GM19025 (cell line): ENCODE results near the gene OLFM3.

Source experiments
- ATAC-seq: cut with Tn5 transposase; IDR thresholded peaks from one replicate; pipeline ENCODE4 v1.9.1; 2021; ENCODE audit warnings: mild to moderate bottlenecking, low read depth, moderate library complexity; ENCODE audit not compliant: unreplicated experiment

Gene OLFM3

DNA sequence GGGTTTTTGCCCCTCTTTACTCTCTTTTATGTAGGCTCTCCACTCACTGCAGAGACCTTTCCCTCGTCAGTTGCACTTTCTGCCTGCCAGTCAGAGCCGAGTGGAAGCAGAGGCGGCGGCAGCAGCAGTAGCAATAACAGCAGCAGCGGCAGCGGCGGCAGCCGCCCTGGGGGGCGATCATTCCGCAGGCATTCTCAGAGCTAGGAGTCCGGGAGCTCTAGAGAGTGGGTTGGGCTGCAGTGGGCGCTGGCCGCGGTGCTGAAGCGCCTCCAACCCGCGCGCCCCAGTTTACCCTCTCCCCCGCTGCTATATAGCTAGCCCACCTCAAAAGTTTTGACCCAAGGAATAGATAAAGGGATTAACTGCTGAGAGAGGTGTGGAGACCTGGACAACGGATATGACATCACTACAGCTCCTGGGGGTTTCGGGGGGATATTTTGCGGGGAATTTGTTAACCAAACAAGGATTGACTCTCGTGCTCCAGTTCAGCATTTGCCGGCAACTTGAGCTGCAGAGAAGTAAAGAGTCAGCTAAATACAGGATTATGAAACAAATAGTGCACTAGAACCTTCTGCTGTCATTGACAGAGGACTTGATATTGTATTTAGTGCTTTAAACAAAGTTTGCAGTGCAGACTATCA is at the start of gene OLFM3:
Gene OLFM3 (minus strand): TSS at position 102 of the 641 bp plus-strand sequence.
- ATAC-seq = no peak

DNA sequence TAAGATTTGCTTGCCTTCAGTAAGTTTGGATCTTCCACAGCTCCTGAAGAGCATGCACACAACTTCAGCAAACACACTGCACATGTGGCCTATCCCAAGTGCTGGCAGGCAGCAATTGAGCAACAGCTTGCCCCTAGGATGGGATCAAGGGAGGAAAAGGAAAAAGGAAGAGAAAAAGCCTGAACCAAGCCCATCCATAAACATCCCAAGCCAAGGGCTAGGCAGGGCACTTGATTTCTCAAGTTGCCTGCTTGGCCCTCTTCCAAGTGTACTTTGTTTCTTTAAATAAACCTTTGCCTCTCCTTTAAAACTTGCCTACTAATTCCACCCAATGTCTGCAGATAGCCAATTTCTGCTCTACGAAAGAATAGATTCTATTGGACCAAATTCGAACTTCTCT is 49.0 kb upstream of the OLFM3 start:
- ATAC-seq = no peak

DNA sequence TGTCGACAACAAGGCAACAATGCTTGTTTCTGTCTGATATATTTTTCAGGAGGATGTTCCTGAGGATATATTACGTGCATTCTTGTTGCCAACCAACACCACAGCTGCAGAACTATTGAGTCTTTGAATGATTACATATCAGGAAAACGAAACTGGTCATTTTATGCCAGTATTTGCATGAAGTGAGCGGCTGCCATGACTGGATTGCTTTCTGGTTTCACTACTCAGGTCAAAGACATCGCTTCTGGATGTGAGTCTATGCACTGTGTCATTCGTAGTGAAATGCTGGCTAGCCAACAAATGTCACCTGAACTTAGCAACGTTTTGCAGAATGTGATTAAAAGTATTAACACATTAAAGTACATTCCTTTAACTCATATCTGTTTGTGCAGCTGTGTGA is 35.8 kb upstream of the OLFM3 start:
- peak; percentile 79 for ATAC-seq

DNA sequence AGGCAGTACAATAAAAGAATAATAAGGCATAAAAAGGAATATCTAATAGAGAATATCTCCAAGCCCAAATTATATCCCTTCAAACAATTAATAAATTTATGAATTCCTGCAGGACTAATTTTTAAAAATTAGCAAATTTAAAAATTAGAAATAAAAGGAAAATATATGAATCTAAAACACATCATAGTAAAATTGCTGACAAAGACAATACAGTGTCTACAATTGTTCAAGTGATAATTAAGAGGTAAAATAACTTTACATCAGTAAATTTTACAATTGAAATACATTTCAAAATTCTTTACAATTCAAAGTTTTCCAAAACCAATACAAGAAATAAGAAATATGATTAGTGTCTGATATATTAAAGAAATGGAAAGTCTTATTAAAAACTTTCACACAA is 22.8 kb upstream of the OLFM3 start:
- no peak for ATAC-seq

DNA sequence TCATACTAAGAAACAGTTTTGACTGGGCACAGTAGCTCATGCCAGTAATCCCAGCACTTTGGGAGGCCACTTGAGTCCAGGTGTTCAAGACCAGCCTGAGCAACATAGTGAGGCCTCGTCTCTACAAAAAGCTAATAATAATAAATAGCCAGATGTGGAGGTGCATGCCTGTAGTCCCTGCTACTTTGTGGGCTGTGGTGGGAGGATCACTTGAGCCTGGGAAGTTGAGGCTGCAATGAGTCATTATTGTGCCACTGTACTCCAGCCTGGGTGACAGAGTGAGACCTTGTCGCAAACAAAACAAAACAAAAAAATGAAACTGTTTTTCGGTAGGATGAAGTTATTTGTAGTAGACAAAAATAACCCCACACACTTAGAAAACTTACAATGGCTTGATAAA is 19.0 kb upstream of the OLFM3 start:
- no peak for ATAC-seq

DNA sequence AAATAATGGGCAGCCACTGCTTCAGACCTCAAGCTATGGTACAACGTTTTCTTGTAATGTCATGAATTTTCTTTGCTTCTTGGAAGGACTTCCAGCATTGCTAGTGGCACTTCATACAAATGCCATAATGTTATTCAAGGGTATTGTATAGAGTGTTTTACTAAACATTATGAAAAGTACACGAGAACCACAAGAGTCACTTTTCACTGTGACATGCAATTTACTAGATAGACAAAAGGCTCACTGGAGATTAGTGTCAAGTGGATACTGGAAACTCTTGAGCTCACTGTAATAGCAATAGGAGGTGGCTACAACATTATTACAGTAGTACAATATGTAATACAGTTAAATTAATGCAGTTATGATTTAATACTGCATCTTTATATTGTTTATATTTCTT is 5.3 kb upstream of the OLFM3 start:
- no peak for ATAC-seq

DNA sequence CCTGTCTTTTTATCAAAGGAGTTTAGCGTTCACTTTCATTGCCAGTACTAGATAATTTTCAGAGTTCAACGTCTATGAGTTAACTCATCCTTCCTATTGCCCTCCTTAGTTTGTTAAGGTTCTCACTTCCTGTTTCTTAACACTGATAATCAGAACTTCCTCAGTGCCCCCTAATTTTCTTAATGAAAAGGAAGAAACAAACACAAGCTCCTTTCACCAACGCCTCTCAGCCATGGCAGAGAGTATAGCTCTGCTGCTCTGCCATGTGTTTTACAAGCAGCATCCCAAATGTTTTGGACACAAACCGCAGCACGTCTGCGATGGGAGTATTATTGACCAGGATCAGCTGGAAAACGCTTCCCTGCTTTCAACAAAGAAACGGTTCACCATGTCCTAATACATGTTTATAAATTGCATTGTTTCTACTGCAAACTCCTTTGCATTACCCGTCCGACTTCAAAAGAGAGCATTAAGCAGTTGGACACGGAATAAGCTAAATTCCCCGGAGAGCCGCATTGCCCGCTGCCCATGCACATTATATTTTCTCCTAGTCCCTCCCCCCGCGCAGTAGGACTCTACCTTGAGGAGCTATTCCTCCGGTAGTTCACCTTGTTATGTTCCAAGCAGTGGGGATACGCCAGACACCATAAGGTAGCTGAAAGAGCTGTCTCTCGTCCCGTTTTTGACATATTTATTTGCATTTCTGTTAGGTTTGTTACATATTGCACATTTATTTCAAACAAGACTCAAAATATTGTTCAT is 561 bp downstream of the OLFM3 start:
- no peak for ATAC-seq

DNA sequence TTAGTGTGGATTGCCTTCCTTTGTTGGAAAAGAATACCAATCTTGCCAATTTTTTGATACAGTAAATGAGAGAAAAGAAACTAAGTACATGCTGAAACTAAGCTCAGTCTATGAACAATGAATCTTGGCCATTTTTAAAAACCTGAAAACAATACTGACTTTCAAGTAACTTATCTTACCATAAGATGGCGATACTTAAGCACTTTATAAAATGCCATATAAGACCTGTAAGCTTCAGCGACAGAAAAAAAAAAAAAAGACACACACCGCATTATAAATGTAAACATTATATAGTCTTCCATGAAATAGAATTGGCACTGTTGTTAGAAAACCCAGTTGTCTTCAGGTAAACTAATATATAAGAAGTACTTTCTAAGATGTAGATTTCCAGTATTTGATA is 3.0 kb downstream of the OLFM3 start:
- no peak for ATAC-seq

DNA sequence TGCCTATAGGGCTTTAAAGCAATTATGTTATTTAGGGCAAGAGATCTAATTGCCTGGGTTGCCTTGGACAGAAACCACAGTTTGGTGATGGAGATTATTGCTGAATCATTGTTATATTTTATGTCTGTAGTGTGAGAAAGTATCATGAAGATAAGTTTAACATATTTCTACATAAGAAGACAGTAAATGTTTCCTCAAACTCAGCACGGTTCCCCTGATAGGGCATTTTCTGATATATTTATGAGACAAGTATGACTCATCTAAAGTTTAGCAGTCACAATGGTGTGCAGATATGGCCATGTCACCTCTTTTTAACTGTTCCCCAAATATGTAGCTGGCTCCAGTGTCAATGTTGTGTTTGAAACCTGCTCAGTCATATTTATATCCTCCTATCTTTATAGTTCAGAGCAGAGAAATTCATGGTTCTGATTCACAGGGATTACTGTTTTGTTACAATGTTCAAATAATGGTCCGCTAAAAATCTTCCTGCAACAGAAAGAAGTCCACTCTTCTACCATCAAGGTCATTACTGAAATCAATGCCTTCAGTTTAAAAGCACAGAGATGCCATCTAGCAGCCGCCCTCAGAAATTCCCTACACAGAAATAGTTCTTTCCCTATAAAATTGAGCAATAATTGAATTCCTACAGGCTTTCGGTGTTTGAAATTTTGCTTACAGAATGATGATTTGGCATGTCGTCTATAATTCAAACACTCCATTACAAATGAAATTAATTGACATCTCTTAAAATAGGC is 3.7 kb downstream of the OLFM3 start:
- ATAC-seq = no peak

DNA sequence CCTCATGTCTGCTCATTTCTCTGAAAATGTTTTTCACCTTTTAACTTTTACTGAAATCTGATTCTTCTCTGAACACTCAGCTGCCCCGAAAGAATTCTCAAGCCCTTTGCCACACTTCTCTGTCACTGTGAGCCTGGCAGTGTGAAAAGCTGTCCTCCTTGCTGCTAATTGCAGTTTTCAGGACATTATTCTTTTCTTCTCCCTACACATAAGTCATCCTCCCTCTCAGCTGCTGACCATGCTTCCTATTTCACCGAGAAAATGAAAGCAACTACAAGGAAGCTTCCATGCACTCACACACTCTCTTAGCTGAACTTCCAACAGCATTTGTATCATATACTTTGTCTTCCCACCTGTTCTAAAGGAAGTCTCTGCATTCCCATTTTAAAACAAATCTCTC is 15.8 kb downstream of the OLFM3 start:
- ATAC-seq = no peak

DNA sequence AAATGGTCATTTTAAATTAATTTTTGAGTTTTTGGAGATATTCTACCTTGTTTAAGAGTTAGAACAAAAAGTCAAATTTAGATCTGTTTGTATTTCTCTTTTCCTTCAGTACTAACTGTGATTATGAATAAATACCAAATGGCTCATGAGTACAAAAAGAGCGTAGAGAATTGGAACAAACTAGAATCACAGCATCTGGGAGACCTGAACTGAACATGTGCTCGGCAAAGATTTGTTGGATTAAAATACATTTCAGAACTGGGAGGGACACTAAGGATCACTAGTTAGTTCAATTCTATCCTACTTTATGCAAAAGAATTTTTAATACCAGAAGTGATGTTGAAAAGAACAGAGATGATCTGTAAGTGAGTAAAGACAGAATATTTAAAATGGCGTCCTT is 19.5 kb downstream of the OLFM3 start:
- no peak for ATAC-seq

DNA sequence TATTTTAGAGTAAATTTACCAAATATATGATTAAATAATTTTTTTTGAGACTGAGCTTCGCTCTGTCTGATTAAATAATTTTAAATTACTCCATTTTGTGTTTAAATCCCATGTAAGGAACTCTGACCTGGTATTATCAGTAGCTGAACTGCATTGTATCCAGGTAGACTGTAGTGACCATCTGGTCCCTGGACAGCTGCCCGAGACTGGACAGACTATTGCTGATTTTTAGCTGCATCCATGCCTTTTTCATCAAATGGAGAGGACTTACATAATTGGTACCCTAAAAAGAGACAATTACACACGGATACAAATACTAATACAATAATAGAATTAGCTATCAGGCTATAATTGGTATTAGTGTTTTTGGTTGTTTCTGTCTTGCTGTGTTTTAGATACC is 20.6 kb downstream of the OLFM3 start:
- no peak for ATAC-seq

DNA sequence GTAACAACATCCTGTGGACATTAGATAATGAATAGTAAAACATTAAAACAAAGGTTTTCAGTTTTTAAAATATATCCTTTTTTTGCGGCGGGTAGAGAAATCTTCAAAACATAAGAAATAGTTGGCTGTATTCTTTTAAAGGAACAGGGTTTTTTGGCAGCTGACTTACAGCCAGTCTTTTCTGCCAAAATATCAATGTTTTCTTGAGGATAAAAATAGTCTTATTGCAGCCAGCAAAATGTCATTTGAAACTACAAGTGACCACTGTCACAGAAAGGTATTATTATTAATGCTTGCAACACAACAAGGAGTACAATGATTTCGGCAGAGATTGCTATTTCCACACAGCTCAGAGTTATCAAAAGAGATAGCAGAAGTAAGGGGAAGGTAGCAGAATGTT is 21.4 kb downstream of the OLFM3 start:
- no peak for ATAC-seq

DNA sequence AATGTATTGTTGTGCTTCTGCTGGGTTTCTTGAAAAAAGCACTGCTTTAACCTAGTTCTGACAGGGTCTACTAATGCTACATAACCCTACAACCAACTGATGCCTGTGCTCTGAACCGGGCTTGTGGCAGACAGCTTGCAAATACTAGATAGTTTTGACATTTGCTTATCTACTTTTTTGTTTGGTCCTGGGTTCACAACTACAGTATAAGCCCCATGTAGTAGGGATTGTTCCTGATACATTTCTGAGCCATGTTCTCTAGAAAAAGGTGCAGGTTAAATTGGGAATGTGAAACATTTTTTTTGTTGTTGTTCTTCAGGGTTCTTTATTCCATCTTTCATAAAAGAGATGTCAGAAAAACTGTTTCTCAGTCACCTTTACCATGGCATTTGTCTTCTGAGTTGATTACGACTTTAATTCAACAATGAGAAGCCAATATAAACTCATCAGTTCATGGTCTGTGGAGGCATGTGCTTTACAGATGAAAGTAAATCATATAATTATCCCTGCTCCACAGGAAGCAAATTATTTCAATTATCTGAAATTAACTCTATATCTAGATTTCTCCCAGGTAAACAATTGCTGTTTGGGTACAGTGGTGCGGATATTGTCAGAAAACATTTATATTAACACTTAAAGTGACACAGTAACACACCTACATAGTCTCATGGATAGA is 22.0 kb downstream of the OLFM3 start:
- no peak for ATAC-seq

DNA sequence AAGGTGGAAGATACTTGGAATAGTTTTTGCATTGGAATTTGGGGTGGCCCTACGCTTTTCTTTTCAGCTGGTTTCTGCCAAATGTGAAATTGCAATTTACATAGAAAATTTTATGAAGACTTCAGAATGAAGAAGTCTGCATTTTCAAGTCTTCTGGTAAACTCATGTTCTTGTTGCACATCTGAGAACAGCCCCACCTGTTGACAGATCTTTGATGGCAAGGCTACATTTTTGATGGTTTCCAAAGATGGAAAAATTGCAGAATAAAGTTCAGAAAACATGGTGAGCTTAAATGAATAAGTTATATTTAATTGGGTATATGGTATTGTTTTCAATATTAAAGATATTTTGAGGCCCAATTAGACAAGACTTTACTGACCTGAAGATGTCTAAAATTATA is 25.4 kb downstream of the OLFM3 start:
- no peak for ATAC-seq

DNA sequence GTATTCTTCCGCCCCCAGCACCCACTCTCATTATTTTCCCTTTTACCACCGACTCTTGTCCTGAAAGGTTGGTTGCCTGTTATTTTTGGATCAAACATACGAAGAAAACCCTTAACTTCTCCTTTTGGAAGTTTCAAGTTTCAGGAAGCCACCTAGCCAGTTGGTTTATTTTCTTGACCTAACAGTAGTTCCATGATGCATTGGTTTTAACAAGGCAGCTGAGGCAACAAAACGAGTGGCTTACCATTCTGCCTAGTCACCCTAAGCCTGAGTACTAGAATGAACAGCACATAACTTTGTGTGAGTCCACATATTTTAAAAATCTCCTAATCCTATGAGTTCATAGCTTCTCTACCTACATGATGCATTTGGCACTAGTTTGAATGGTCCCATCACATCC is 28.9 kb downstream of the OLFM3 start:
- ATAC-seq = no peak

DNA sequence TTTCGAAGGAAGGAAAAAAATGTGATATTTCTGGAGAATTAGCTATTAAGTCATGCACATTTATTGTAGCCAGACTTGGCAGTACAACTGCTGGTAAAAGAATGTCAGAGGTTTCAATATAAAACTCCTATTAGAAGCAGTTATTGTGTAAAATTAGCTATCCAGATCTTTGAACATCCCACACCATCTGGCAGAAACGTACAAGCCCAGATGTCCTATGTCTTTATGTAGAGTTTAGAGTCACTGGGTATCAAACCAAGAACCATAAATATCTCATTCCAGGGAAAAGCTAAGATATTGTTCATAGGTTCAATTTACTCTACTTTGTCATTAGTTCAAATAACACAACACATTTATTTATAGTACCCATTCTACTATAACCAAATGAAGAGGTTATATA is 31.4 kb downstream of the OLFM3 start:
- no peak for ATAC-seq

DNA sequence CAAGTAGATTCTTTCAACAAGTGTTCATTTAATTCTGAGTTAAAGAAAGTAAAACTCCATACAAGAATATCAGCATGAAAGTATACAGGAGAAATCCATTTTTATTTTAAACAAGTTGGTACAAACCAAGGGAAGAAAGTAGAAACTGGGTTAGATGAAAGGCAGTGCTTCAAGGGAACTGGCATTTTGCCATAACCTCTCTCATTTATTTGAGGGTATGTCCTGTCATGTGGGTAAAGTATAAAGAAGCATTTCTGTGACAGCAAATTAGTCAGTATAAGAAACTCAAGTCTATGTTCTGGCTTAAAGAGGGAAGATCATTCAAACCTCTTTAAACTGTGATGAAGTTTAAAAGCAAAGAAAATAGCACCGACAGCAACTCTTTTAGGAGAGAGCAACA is 32.0 kb downstream of the OLFM3 start:
- no peak for ATAC-seq

DNA sequence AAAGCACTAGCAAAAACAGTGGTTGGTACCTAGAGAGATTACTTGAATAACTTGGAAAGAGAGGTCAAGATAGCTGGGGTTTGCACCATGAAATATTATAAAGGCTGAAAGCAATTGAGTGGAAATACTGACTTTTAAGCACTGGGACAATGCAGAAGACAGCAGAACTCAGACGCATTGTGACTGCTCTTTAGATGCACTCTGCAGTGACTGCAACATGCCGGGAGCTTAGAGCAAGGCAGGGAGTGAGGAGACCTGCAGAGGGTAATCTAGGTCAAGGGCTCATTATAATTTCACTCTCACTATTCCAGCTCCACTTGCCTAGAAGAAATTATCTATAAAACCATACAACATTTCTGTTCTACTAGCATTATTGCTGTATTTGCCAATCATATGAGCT is 36.6 kb downstream of the OLFM3 start:
- no peak for ATAC-seq

DNA sequence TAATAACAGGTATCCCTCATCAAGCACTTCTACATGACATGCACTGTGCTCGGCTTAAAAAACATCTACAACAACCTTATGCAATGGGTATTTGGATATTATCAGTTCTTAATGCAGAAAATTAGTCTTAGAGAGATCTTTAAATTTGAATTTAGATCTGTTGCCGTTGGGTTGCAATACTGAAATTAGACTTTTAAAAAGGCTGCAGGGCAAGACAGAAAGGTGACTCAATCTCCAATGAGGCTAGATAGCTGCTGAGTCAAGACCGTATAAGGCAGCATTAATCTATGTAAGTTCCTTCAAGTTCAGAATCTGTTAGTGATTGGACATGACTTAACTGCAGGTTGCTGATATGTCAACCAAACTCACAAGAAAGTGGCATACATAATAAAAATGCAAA is 37.3 kb downstream of the OLFM3 start:
- ATAC-seq = no peak

DNA sequence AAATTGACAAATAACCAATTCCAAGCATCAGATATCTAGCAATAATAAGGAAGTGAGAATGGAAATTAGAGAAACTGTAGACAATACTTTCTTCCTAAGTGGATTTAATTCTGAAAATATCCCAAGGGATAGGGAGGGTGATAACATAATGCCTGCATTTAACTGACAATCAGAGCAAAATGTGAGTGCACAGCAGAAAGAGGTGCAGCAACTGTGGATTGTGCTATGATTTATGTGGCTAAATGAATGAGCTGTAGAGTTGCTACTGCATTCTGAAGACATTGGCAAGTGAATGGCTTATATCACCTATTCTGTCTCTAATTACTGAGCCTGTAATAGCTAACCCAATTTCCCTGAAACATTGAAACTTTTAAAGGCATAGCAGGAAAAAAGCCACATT is 39.0 kb downstream of the OLFM3 start:
- no peak for ATAC-seq
